Cardiac fibroblast (primary cell): ENCODE results near the gene NKPD1.

ENCODE experiments used
- DNase-seq, 2 donors: peaks; one replicate each; pipeline versions ENCODE4 v3.0.0 to v3.0.0-alpha.2; 2010; ENCODE audit warnings: low read depth in 2 of 2
- H3K4me3 ChIP-seq, 2 donors: replicated peaks in 1 of 2; 1 replicate in 1 of 2; 2 replicates in 1 of 2; pipeline ENCODE4 v1.5.1; 2011; ENCODE audit warnings: low read depth in 2 of 2, low read length in 2 of 2, mild to moderate bottlenecking in 2 of 2, moderate library complexity in 1 of 2
- CTCF ChIP-seq: IDR thresholded peaks from one replicate; pipeline ENCODE4 v1.5.1; 2011; ENCODE audit warnings: low read depth, mild to moderate bottlenecking, low read length, inconsistent platforms

NKPD1 gene

GRCh38 chr19:45173816-45174215 lies 13.0 kb upstream of the NKPD1 start:
- H3K4me3 ChIP-seq, result no peak overlapping the region
- no peak for DNase-seq
- TF ChIP-seq CTCF, result no peak

GRCh38 chr19:45172611-45173208 lies 11.9 kb upstream of the NKPD1 start:
- H3K4me3 ChIP-seq, result no peak overlapping the region
- no peak for DNase-seq
- TF ChIP-seq CTCF, result no peak

GRCh38 chr19:45172173-45172572 lies 11.4 kb upstream of the NKPD1 start:
- no peak for DNase-seq
- H3K4me3 ChIP-seq, result no peak overlapping the region
- no peak for TF ChIP-seq CTCF

GRCh38 chr19:45171211-45171623 lies 10.4 kb upstream of the NKPD1 start:
- DNase-seq, result peak; percentile 20 to 22
- no peak for TF ChIP-seq CTCF
- no peak overlapping the region for H3K4me3 ChIP-seq

GRCh38 chr19:45170146-45171106 lies 9.6 kb upstream of the NKPD1 start:
- TF ChIP-seq CTCF, result no peak
- DNase-seq, result no peak
- H3K4me3 ChIP-seq, result no peak overlapping the region

GRCh38 chr19:45169602-45170001 lies 8.8 kb upstream of the NKPD1 start:
- TF ChIP-seq CTCF, result no peak
- no peak overlapping the region for H3K4me3 ChIP-seq
- no peak for DNase-seq
